Heart left ventricle (tissue), 16 donors: ENCODE measurements around the gene GPR156. TPM values are rescaled to one million over a fixed set of nuclear protein-coding genes. Genes with fewer than 3 reads are reported as not detected.

ENCODE experiments used
- ATAC-seq, 4 donors: fragments of 200-7000 bp; cut with Tn5 transposase; one replicate each; pipeline ENCODE4 v1.9.1; 2020 to 2022; ENCODE audit warnings: moderate library complexity in 4 of 4, mild to moderate bottlenecking in 3 of 4, moderate number of reproducible peaks in 1 of 4
- DNase-seq, 5 donors: peaks; one replicate each; pipeline ENCODE4 v3.0.0-alpha.2; 2020
- H3K27ac ChIP-seq, 12 donors: fragments of 200-600 bp; sonication (generic) in 4 of 12; one replicate each; pipeline versions ENCODE4 v1.5.0 to v1.8.0; 2016 to 2022; ENCODE audit warnings: mild to moderate bottlenecking in 2 of 12
- H3K27me3 ChIP-seq, 9 donors: fragments of 200-600 bp; sonication (generic) in 2 of 9; one replicate each; pipeline versions ENCODE4 v1.5.1 to v1.8.0; 2016 to 2022; ENCODE audit warnings: mild to moderate bottlenecking in 3 of 9
- H3K36me3 ChIP-seq, 9 donors: fragments of 200-600 bp; sonication (generic) in 2 of 9; one replicate each; pipeline versions ENCODE4 v1.5.0 to v1.8.0; 2018 to 2022; ENCODE audit warnings: mild to moderate bottlenecking in 2 of 9
- H3K4me1 ChIP-seq, 12 donors: fragments of 200-600 bp; sonication (generic) in 4 of 12; one replicate each; pipeline versions ENCODE4 v1.5.0 to v1.8.0; 2016 to 2022; ENCODE audit warnings: mild to moderate bottlenecking in 3 of 12
- H3K4me3 ChIP-seq, 12 donors: fragments of 200-600 bp; sonication (generic) in 4 of 12; one replicate each; pipeline versions ENCODE4 v1.5.0 to v1.8.0; 2017 to 2022; ENCODE audit warnings: mild to moderate bottlenecking in 9 of 12, moderate library complexity in 4 of 12
- H3K9me3 ChIP-seq, 12 donors: fragments of 200-600 bp; sonication (generic) in 4 of 12; one replicate each; pipeline versions ENCODE4 v1.5.0 to v1.8.0; 2016 to 2022; ENCODE audit warnings: mild to moderate bottlenecking in 1 of 12
- POLR2A ChIP-seq, 2 donors: fragments of 450-650 bp; IDR thresholded peaks; one replicate each; pipeline ENCODE4 v1.6.1; 2017; ENCODE audit warnings: antibody characterized with exemption in 2 of 2, mild to moderate bottlenecking in 2 of 2, moderate library complexity in 2 of 2
- WGBS, 4 donors: extraction: QIAGEN DNeasy Blood & Tissue Kit in 2 of 4; methylation state at CpG; one replicate each; pipeline versions ENCODE4 v1.1.5 to v1.1.7; 2013 to 2018; 5-methylcytosine and 5-hydroxymethylcytosine counted together
- intact Hi-C, 10 donors: fragments of 100-400 bp; cut with DNase I; formaldehyde crosslinking; loops; one replicate each; pipeline versions ENCODE4 v1.11.1 to v1.14.2; 2022
- polyA plus RNA-seq, 2 donors: library from polyadenylated mRNA; stranded (reverse); fragments of 200-250 nt; gene quantifications; one replicate each; pipeline ENCODE4 v1.2.3, GENCODE V29; 2013
- total RNA-seq, 9 donors: library from RNA; depleted of rRNA in 2 of 9; stranded (reverse); fragments of >200 nt in 2 of 9; fragmentation: NEBNext Ultra II Directional in 3 of 9; extraction: Animal tissue kit (Norgen Biotek cat#: 25700) in 3 of 9; gene quantifications; one replicate each; pipeline versions ENCODE4 v1.1.0 to v1.2.4, GENCODE V29; 2016 to 2023
- TF ChIP-seq, protein P1 (sequence below), 12 donors: fragments of 200-600 bp; sonication (generic) in 4 of 12; IDR thresholded peaks; one replicate each; pipeline versions ENCODE4 v1.5.0 to v1.8.0; 2018 to 2022; ENCODE audit warnings: antibody characterized with exemption in 12 of 12, mild to moderate bottlenecking in 5 of 12
- donor health status: ischemic (EF 13 %, LVEDD 7.1; RV severe dilation, severe dysfunction).
- donor health status: healthy with polysubstance abuse.
- donor health status: DM: no; HTN: yes; CAD: no.
- donor health status: DM: no; HTN: no; CAD: no.
- donor health status: ischemic (EF 25% LVEDD 6.9; RV normal size, moderate dysfunction).
- donor health status: ischemic (EF 25% LVEDD 5.7; RV mildly dilated, moderate dysfunction).
- donor health status: healthy.
- donor health status: DM: yes; HTN: yes; CAD: no.
- donor health status: ischemic (EF 35%, LVEDD 5.7; RV mildly dilated, moderate dysfunction).
- donor health status: nonischemic (EF 11% LVEDD 7.7; RV severe dilation, severe dysfunction).
- donor health status: DM: yes; HTN: yes; CAD: no.
- donor health status: PGD.
- donor health status: ischemic (EF 29% LVEDD 5.4; RV normal size, mild dysfunction).
- donor health status: nonischemic (EF 23%, LVEDD 6.1; RV moderate dilation, normal function).

Gene GPR156
- total and polyA plus RNA-seq, 11 donors = 0.06 to 0.24 (median 0.12) TPM; not detected in 5

DNA sequence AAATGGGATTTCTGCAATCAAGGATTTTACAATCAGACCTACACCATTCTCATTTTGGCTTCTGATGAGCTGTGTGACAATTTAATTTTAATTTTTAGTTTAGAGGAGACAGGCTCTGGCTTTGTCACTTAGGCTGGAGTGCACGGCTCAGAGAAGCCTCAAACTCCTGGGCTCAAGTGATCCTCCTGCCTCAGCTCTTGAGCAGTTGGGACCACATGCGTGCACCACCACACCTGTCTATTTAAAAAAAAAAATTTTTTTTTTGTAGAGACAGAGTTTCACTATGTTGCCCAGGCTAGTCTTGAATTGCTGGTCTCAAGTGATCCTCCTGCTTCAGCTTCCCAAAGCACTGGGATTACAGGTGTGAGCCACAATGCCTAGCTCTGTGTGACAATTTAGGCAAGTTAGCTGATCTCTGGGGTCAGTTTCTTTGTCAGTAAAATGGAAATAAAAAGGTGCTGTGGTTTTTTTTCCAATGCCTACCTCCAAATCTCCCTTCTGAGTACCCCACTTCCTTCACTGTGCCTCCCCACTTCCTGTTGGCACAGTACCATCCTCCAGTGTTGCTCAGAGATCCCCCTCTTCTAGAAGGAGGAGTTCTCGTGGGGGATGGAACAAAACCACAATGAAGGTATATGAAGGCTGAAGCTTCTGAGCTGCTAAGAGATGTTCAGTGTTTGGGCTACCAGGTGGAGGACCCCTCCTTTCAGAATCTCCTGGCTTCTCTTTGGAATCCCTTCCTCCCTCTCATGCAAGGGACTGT, 136.7 kb downstream of the GPR156 start:
- DNase-seq = no peak
- TF ChIP-seq, protein P1, sequence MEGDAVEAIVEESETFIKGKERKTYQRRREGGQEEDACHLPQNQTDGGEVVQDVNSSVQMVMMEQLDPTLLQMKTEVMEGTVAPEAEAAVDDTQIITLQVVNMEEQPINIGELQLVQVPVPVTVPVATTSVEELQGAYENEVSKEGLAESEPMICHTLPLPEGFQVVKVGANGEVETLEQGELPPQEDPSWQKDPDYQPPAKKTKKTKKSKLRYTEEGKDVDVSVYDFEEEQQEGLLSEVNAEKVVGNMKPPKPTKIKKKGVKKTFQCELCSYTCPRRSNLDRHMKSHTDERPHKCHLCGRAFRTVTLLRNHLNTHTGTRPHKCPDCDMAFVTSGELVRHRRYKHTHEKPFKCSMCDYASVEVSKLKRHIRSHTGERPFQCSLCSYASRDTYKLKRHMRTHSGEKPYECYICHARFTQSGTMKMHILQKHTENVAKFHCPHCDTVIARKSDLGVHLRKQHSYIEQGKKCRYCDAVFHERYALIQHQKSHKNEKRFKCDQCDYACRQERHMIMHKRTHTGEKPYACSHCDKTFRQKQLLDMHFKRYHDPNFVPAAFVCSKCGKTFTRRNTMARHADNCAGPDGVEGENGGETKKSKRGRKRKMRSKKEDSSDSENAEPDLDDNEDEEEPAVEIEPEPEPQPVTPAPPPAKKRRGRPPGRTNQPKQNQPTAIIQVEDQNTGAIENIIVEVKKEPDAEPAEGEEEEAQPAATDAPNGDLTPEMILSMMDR (IDR thresholded peaks at IDR 0.05) = no peak
- Histone ChIP-seq H3K27me3 (no peaks in the 10 kb centered on the region), H3K9me3 (no peaks in the 10 kb centered on the region), H3K4me3 (no peak overlapping the region), H3K27ac (peak overlapping the region in 11 of 12 donors; percentile 19 to 77 (median 50)), H3K4me1 (peaks cover 0 to 22% (median 12%) of the 10 kb centered on the region in 12 donors), H3K36me3 (no peaks in the 10 kb centered on the region)
- WGBS, 4 donors = 83 to 93% (median 86%) methylated on average over 3 of the region's 3 CpGs
- ATAC-seq = no peak
- intact Hi-C loops = loop anchor here in 3 of 10 donors (5.0 to 10.0 kb wide), 2 partner anchors 51 to 54 kb away; partner anchors contain the start of gene GSK3B (in 1 of the 3)

DNA sequence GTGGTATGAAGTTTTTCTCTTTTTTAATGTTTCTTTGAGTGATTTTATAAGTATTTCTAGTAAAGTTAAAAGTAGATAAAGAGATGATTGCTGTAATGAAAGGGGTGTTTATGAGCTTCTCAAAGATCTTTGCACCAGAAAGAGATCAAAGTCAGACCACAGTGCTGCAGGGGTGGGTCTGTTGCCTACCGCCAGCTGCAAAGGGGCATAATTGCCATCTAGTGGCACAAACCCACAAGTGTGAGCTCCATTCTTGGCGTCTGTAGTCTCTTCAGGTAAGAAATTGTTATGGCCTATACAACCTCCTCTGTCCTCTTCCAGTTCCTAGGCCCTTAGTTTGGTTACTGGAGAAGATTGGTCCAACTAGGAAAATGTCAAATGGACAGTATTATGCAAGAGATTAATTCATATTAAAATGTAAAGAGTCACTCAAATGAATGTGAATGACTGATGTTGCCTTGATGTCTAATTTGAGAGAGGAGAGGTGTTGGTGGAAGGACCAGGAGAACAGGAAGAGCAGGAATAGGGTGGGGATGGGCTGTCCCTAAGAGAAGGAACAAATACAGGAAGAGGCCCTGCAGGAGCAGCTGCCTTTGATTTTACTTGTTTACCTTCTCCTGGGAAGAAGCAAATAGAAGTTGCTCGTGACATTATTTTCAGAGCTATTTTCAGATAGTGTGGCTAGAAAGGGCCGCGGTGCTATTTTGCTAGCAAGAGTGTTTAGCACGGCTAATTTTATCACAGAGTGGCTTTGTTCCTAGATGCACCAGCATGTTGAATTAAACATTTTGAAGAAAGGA, 137.8 kb downstream of the GPR156 start:
- Histone ChIP-seq H3K4me3 (no peak overlapping the region), H3K27ac (peak overlapping the region in 11 of 12 donors; percentile 19 to 77 (median 50)), H3K36me3 (no peaks in the 10 kb centered on the region), H3K4me1 (peaks cover 0 to 21% (median 12%) of the 10 kb centered on the region in 12 donors), H3K9me3 (no peaks in the 10 kb centered on the region), H3K27me3 (no peaks in the 10 kb centered on the region)
- intact Hi-C loops = loop anchor here in 3 of 10 donors (5.0 to 10.0 kb wide), 2 partner anchors 50 to 52 kb away; partner anchors contain the start of gene GSK3B (in 1 of the 3)
- 29 to 45% (median 39%) methylated on average over 6 of the region's 6 CpGs for WGBS, 4 donors
- DNase-seq (no peak), ATAC-seq (peak in 3 of 4 donors; percentile 27 to 70 (median 33))
- TF ChIP-seq, protein P1 (IDR thresholded peaks at IDR 0.05) = peak in 3 of 12 donors; percentile 4 to 13 (median 7)
- no peak for TF ChIP-seq POLR2A (IDR thresholded peaks at IDR 0.05)

DNA sequence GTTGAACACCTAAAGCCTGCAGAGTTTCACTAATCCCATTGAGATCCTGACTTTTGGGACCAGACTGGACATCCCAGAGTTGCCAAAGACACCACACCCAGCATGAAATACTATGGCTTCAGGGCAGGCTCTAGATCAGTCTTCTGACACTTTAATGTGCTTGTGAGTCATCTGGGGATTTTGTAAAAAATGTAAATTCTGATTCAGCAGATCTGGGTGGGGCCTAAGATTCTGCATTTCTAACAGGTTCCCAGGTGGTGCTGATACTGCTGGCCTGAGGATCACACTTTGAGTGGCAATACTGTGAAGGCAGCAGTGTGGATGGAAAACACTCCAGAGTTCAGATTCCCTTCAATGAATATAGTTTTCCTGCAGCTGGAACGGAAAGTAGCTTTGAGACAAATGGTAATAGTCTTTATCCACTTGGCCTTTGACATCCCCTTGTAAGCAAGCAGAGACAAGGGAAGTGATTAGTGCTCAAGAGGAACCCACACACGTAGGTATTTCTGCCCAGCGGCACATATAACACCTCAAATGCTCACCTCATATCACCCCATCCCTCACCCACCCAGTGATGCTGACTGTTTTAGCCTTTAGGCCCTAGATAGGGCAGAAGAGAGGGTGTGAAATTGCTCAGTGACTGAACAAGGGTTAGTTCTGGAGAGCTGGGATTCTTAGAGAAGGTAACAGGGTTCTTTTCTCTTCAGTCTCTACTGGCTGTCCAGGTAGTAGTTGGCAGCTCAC, 139.3 kb downstream of the GPR156 start:
- H3K27ac ChIP-seq = no peak overlapping the region
- H3K27me3 ChIP-seq = no peaks in the 10 kb centered on the region
- no peak for DNase-seq
- intact Hi-C loops = loop anchor here in 5 of 10 donors (2.0 to 10.0 kb wide), 4 partner anchors 48 to 253 kb away; partner anchors contain the start of gene GSK3B (in 1 of the 5)
- no peaks in the 10 kb centered on the region for H3K36me3 ChIP-seq
- H3K9me3 ChIP-seq = no peaks in the 10 kb centered on the region
- no peak for ATAC-seq
- peaks cover 0 to 21% (median 12%) of the 10 kb centered on the region in 12 donors for H3K4me1 ChIP-seq
- TF ChIP-seq POLR2A (IDR thresholded peaks at IDR 0.05) = no peak
- TF ChIP-seq, protein P1 (IDR thresholded peaks at IDR 0.05) = no peak
- no peak overlapping the region for H3K4me3 ChIP-seq
- 55 to 71% (median 64%) methylated on average over 3 of the region's 3 CpGs for WGBS, 4 donors
